Heart left ventricle (tissue), 16 donors: ENCODE measurements around the gene DACT1. TPM values are rescaled to one million over a fixed set of nuclear protein-coding genes. Genes with fewer than 3 reads are reported as not detected.
A peak's percentile ranks its signal among the peaks of the same experiment; 100 is the strongest.

Experiments used
- ATAC-seq, 4 donors: fragments of 200-7000 bp; cut with Tn5 transposase; one replicate each; pipeline ENCODE4 v1.9.1; 2020 to 2022; ENCODE audit warnings: moderate library complexity in 4 of 4, mild to moderate bottlenecking in 3 of 4, moderate number of reproducible peaks in 1 of 4
- DNase-seq, 5 donors: peaks; one replicate each; pipeline ENCODE4 v3.0.0-alpha.2; 2020
- H3K27ac ChIP-seq, 12 donors: fragments of 200-600 bp; sonication (generic) in 4 of 12; one replicate each; pipeline versions ENCODE4 v1.5.0 to v1.8.0; 2016 to 2022; ENCODE audit warnings: mild to moderate bottlenecking in 2 of 12
- H3K27me3 ChIP-seq, 9 donors: fragments of 200-600 bp; sonication (generic) in 2 of 9; one replicate each; pipeline versions ENCODE4 v1.5.1 to v1.8.0; 2016 to 2022; ENCODE audit warnings: mild to moderate bottlenecking in 3 of 9
- H3K36me3 ChIP-seq, 9 donors: fragments of 200-600 bp; sonication (generic) in 2 of 9; one replicate each; pipeline versions ENCODE4 v1.5.0 to v1.8.0; 2018 to 2022; ENCODE audit warnings: mild to moderate bottlenecking in 2 of 9
- H3K4me1 ChIP-seq, 12 donors: fragments of 200-600 bp; sonication (generic) in 4 of 12; one replicate each; pipeline versions ENCODE4 v1.5.0 to v1.8.0; 2016 to 2022; ENCODE audit warnings: mild to moderate bottlenecking in 3 of 12
- H3K4me3 ChIP-seq, 12 donors: fragments of 200-600 bp; sonication (generic) in 4 of 12; one replicate each; pipeline versions ENCODE4 v1.5.0 to v1.8.0; 2017 to 2022; ENCODE audit warnings: mild to moderate bottlenecking in 9 of 12, moderate library complexity in 4 of 12
- H3K9me3 ChIP-seq, 12 donors: fragments of 200-600 bp; sonication (generic) in 4 of 12; one replicate each; pipeline versions ENCODE4 v1.5.0 to v1.8.0; 2016 to 2022; ENCODE audit warnings: mild to moderate bottlenecking in 1 of 12
- CTCF ChIP-seq, 12 donors: fragments of 200-600 bp; sonication (generic) in 4 of 12; IDR thresholded peaks; one replicate each; pipeline versions ENCODE4 v1.5.0 to v1.8.0; 2018 to 2022; ENCODE audit warnings: antibody characterized with exemption in 12 of 12, mild to moderate bottlenecking in 5 of 12
- POLR2A ChIP-seq, 2 donors: fragments of 450-650 bp; IDR thresholded peaks; one replicate each; pipeline ENCODE4 v1.6.1; 2017; ENCODE audit warnings: antibody characterized with exemption in 2 of 2, mild to moderate bottlenecking in 2 of 2, moderate library complexity in 2 of 2
- WGBS, 4 donors: extraction: QIAGEN DNeasy Blood & Tissue Kit in 2 of 4; methylation state at CpG; one replicate each; pipeline versions ENCODE4 v1.1.5 to v1.1.7; 2013 to 2018; 5-methylcytosine and 5-hydroxymethylcytosine counted together
- intact Hi-C, 10 donors: fragments of 100-400 bp; cut with DNase I; formaldehyde crosslinking; loops; one replicate each; pipeline versions ENCODE4 v1.11.1 to v1.14.2; 2022
- polyA plus RNA-seq, 2 donors: library from polyadenylated mRNA; stranded (reverse); fragments of 200-250 nt; gene quantifications; one replicate each; pipeline ENCODE4 v1.2.3, GENCODE V29; 2013
- total RNA-seq, 9 donors: library from RNA; depleted of rRNA in 2 of 9; stranded (reverse); fragments of >200 nt in 2 of 9; fragmentation: NEBNext Ultra II Directional in 3 of 9; extraction: Animal tissue kit (Norgen Biotek cat#: 25700) in 3 of 9; gene quantifications; one replicate each; pipeline versions ENCODE4 v1.1.0 to v1.2.4, GENCODE V29; 2016 to 2023
- donor health status: ischemic (EF 13 %, LVEDD 7.1; RV severe dilation, severe dysfunction).
- donor health status: healthy with polysubstance abuse.
- donor health status: DM: no; HTN: yes; CAD: no.
- donor health status: DM: no; HTN: no; CAD: no.
- donor health status: ischemic (EF 25% LVEDD 6.9; RV normal size, moderate dysfunction).
- donor health status: ischemic (EF 25% LVEDD 5.7; RV mildly dilated, moderate dysfunction).
- donor health status: healthy.
- donor health status: DM: yes; HTN: yes; CAD: no.
- donor health status: ischemic (EF 35%, LVEDD 5.7; RV mildly dilated, moderate dysfunction).
- donor health status: nonischemic (EF 11% LVEDD 7.7; RV severe dilation, severe dysfunction).
- donor health status: DM: yes; HTN: yes; CAD: no.
- donor health status: PGD.
- donor health status: ischemic (EF 29% LVEDD 5.4; RV normal size, mild dysfunction).
- donor health status: nonischemic (EF 23%, LVEDD 6.1; RV moderate dilation, normal function).

The DACT1 gene
- total and polyA plus RNA-seq, 11 donors, result 0.57 to 7.2 (median 3.0) TPM

GRCh38 chr14:58631732-58632131 lies 6.0 kb upstream of the DACT1 start:
- Histone ChIP-seq H3K4me3 (no peak overlapping the region), H3K4me1 (peaks cover 0 to 17% (median 2%) of the 10 kb centered on the region in 12 donors), H3K27me3 (peaks cover 0 to 5% (median 0%) of the 10 kb centered on the region in 9 donors), H3K9me3 (no peaks in the 10 kb centered on the region), H3K27ac (no peak overlapping the region), H3K36me3 (no peaks in the 10 kb centered on the region)
- WGBS, 4 donors, result 46 to 66% (median 55%) methylated on average over 17 to 18 of the region's 18 CpGs
- no peak for TF ChIP-seq CTCF (IDR thresholded peaks at IDR 0.05)
- TF ChIP-seq POLR2A (IDR thresholded peaks at IDR 0.05), result no peak
- DNase-seq (no peak), ATAC-seq (no peak)
- intact Hi-C loops, result loop anchor here in 8 of 10 donors (2.0 to 10.0 kb wide), 5 partner anchors 33 to 423 kb away; no protein-coding TSS in a partner anchor

- DNase-seq (no peak), ATAC-seq (no peak)
- Histone ChIP-seq H3K27me3 (peaks cover 0 to 10% (median 0%) of the 10 kb centered on the region in 9 donors), H3K4me1 (peaks cover 0 to 20% (median 8%) of the 10 kb centered on the region in 12 donors), H3K36me3 (no peaks in the 10 kb centered on the region), H3K4me3 (no peak overlapping the region), H3K27ac (no peak overlapping the region), H3K9me3 (no peaks in the 10 kb centered on the region)
- intact Hi-C loops, result loop anchor here in 8 of 10 donors (2.0 to 10.0 kb wide), 5 partner anchors 35 to 421 kb away; no protein-coding TSS in a partner anchor
- WGBS, 4 donors, result 43 to 52% (median 49%) methylated on average over 3 of the region's 3 CpGs
- TF ChIP-seq POLR2A (IDR thresholded peaks at IDR 0.05) (no peak), CTCF (IDR thresholded peaks at IDR 0.05) (no peak)
These were observed 3.9 kb upstream of the DACT1 start for GRCh38 chr14:58633831-58634230.

GRCh38 chr14:58634406-58635090 lies 3.2 kb upstream of the DACT1 start:
- no peak for ATAC-seq
- peaks cover 0 to 23% (median 15%) of the 10 kb centered on the region in 12 donors for H3K4me1 ChIP-seq
- H3K36me3 ChIP-seq, result no peaks in the 10 kb centered on the region
- no peak for DNase-seq
- intact Hi-C loops, result loop anchor here (5.0 to 10.0 kb wide), 6 partner anchors 130 to 420 kb away; no protein-coding TSS in a partner anchor
- no peak overlapping the region for H3K4me3 ChIP-seq
- no peak for TF ChIP-seq CTCF (IDR thresholded peaks at IDR 0.05)
- no peak for TF ChIP-seq POLR2A (IDR thresholded peaks at IDR 0.05)
- H3K27me3 ChIP-seq, result peaks cover 0 to 17% (median 0%) of the 10 kb centered on the region in 9 donors
- H3K9me3 ChIP-seq, result no peaks in the 10 kb centered on the region
- peak overlapping the region in 1 of 12 donors; percentile 30 for H3K27ac ChIP-seq
- 31 to 52% (median 46%) methylated on average over 5 of the region's 5 CpGs for WGBS, 4 donors

GRCh38 chr14:58635091-58635830 lies 2.5 kb upstream of the DACT1 start:
- intact Hi-C loops, result loop anchor here (5.0 to 10.0 kb wide), 6 partner anchors 130 to 420 kb away; no protein-coding TSS in a partner anchor
- Histone ChIP-seq H3K27me3 (peaks cover 0 to 24% (median 0%) of the 10 kb centered on the region in 9 donors), H3K27ac (peak overlapping the region in 1 of 12 donors; percentile 30), H3K36me3 (no peaks in the 10 kb centered on the region), H3K4me3 (no peak overlapping the region), H3K4me1 (peaks cover 0 to 30% (median 22%) of the 10 kb centered on the region in 12 donors), H3K9me3 (no peaks in the 10 kb centered on the region)
- 41 to 49% (median 45%) methylated on average over 8 of the region's 8 CpGs for WGBS, 4 donors
- ATAC-seq, result no peak
- TF ChIP-seq POLR2A (IDR thresholded peaks at IDR 0.05), result no peak
- TF ChIP-seq CTCF (IDR thresholded peaks at IDR 0.05), result no peak
- DNase-seq, result no peak
